IMR-90 (cell line): Measurements from ENCODE around the gene CACNG5. TPM values are rescaled to one million over a fixed set of nuclear protein-coding genes. Genes with fewer than 3 reads are reported as not detected.

Source experiments
- ATAC-seq: fragments of 200-7000 bp; cut with Tn5 transposase; 2 replicates; pipeline ENCODE4 v1.9.1; 2020; ENCODE audit warnings: low read depth, mild to moderate bottlenecking, moderate library complexity
- BruUV-seq: library from RNA; stranded (reverse); fragments of 400-500 nt; replicated peaks from 2 replicates; lab custom pipeline; 2021; lab: Mats Ljungman, UMichigan
- CTCF ChIA-PET: fragments of 300-600 bp; formaldehyde crosslinking; extraction: SDS; loops from one replicate; lab custom pipeline; 2021; ENCODE audit warnings: antibody characterized with exemption; lab: Yijun Ruan, JAX
- POLR2A ChIA-PET: fragments of 300-600 bp; sonication (Branson Sonifier 250); formaldehyde crosslinking; loops from one replicate; lab custom pipeline; 2022; ENCODE audit warnings: antibody characterized with exemption; ENCODE audit not compliant: unreplicated experiment; lab: Charles Lee
- DNase-seq: peaks from one replicate; pipeline ENCODE4 v3.0.0; 2013
- H2AFZ ChIP-seq: replicated peaks from 2 replicates; pipeline ENCODE3; 2013; ENCODE audit warnings: low read length, mild to moderate bottlenecking; ENCODE audit not compliant: poor library complexity
- H2AK5ac ChIP-seq: 2 replicates; pipeline ENCODE4 v1.6.1; 2013; ENCODE audit warnings: low read depth, low read length, inconsistent platforms
- H2AK9ac ChIP-seq: replicated peaks from 2 replicates; pipeline ENCODE3; 2013; ENCODE audit warnings: mild to moderate bottlenecking, low read depth, low read length, moderate library complexity; ENCODE audit not compliant: poor library complexity
- H2BK120ac ChIP-seq: 2 replicates; pipeline ENCODE4 v1.6.1; 2013; ENCODE audit warnings: low read depth, low read length, inconsistent platforms
- H2BK15ac ChIP-seq: 3 replicates; pipeline ENCODE4 v1.6.1; 2013; ENCODE audit warnings: low read depth, low read length, inconsistent platforms
- H2BK20ac ChIP-seq: 2 replicates; pipeline ENCODE4 v1.6.1; 2013; ENCODE audit warnings: low read depth, mild to moderate bottlenecking, inconsistent platforms, low read length, moderate library complexity
- H2BK5ac ChIP-seq: 2 replicates; pipeline ENCODE4 v1.6.1; 2013; ENCODE audit warnings: mild to moderate bottlenecking, low read depth, low read length, inconsistent platforms; ENCODE audit not compliant: poor library complexity, severe bottlenecking
- H3K14ac ChIP-seq: replicated peaks from 2 replicates; pipeline ENCODE4 v1.6.1; 2013; ENCODE audit warnings: low read depth, low read length, inconsistent platforms
- H3K18ac ChIP-seq: 2 replicates; pipeline ENCODE4 v1.6.1; 2013; ENCODE audit warnings: low read depth, low read length, control low read depth
- H3K23ac ChIP-seq: 2 replicates; pipeline ENCODE4 v1.6.1; 2013; ENCODE audit warnings: low read depth, low read length, inconsistent platforms
- H3K27ac ChIP-seq: 2 replicates; pipeline ENCODE4 v1.5.1; 2013; ENCODE audit warnings: mild to moderate bottlenecking, control low read depth, low read length; ENCODE audit not compliant: insufficient read depth
- H3K27me3 ChIP-seq: 2 replicates; pipeline ENCODE4 v1.6.1; 2013; ENCODE audit warnings: low read length; ENCODE audit not compliant: control insufficient read depth, insufficient read depth
- H3K36me3 ChIP-seq: 2 replicates; pipeline ENCODE4 v1.6.1; 2013; ENCODE audit warnings: low read length, mixed read lengths; ENCODE audit not compliant: control insufficient read depth, insufficient read depth
- H3K4ac ChIP-seq: 2 replicates; pipeline ENCODE4 v1.6.1; 2013; ENCODE audit warnings: low read depth, low read length, inconsistent platforms
- H3K4me1 ChIP-seq: 2 replicates; pipeline ENCODE4 v1.6.1; 2013; ENCODE audit warnings: low read length, mixed read lengths; ENCODE audit not compliant: control insufficient read depth, insufficient read depth
- H3K4me2 ChIP-seq: 2 replicates; pipeline ENCODE4 v1.6.1; 2013; ENCODE audit warnings: low read depth, mild to moderate bottlenecking, control low read depth, low read length, moderate library complexity
- H3K4me3 ChIP-seq: 2 replicates; pipeline ENCODE4 v1.5.1; 2013; ENCODE audit warnings: low read depth, mild to moderate bottlenecking, control low read depth, low read length, moderate library complexity; ENCODE audit not compliant: insufficient read depth
- H3K56ac ChIP-seq: 2 replicates; pipeline ENCODE4 v1.6.1; 2013; ENCODE audit warnings: low read length, inconsistent platforms; ENCODE audit not compliant: insufficient read depth; ENCODE audit errors: extremely low read depth
- H3K79me1 ChIP-seq, 2 experiments: 2 replicates each; pipeline ENCODE4 v1.6.1; 2013; ENCODE audit warnings: low read length in 2 of 2, inconsistent platforms in 1 of 2, low read depth in 1 of 2
- H3K9ac ChIP-seq: 2 replicates; pipeline ENCODE4 v1.6.1; 2013; ENCODE audit warnings: low read depth, low read length, control low read depth
- H3K9me1 ChIP-seq: 2 replicates; pipeline ENCODE4 v1.6.1; 2013; ENCODE audit warnings: low read length, inconsistent platforms; ENCODE audit not compliant: insufficient read depth
- H3K9me3 ChIP-seq: 2 replicates; pipeline ENCODE4 v1.6.1; 2013; ENCODE audit warnings: low read length; ENCODE audit not compliant: control insufficient read depth, insufficient read depth
- H4K20me1 ChIP-seq: 2 replicates; pipeline ENCODE4 v1.6.1; 2013; ENCODE audit warnings: low read length, inconsistent platforms; ENCODE audit not compliant: insufficient read depth
- H4K5ac ChIP-seq: 2 replicates; pipeline ENCODE4 v1.6.1; 2013; ENCODE audit warnings: mild to moderate bottlenecking, low read depth, low read length, control low read depth
- H4K8ac ChIP-seq, 2 experiments: 2 replicates each; pipeline ENCODE4 v1.6.1; 2013; ENCODE audit warnings: low read depth in 2 of 2, low read length in 2 of 2, control low read depth in 1 of 2, inconsistent platforms in 1 of 2
- H4K91ac ChIP-seq: 2 replicates; pipeline ENCODE4 v1.6.1; 2013; ENCODE audit warnings: low read depth, low read length, inconsistent platforms; ENCODE audit not compliant: insufficient read depth
- BHLHE40 ChIP-seq: fragments of 150-350 bp; IDR thresholded peaks from 2 replicates; pipeline ENCODE4 v1.6.1; 2016; ENCODE audit warnings: mild to moderate bottlenecking, low read depth, low read length
- CEBPB ChIP-seq: IDR thresholded peaks from 2 replicates; pipeline ENCODE4 v1.6.1; 2012; ENCODE audit warnings: low read depth, low read length, improper control_type of control experiment
- CHD1 ChIP-seq: IDR thresholded peaks from 2 replicates; pipeline ENCODE4 v1.6.1; 2012; ENCODE audit warnings: low read depth, low read length, improper control_type of control experiment
- FOS ChIP-seq: fragments of 150-350 bp; IDR thresholded peaks from 2 replicates; pipeline ENCODE4 v1.6.1; 2016; ENCODE audit warnings: low read depth, low read length
- MAFK ChIP-seq: IDR thresholded peaks from 2 replicates; pipeline ENCODE4 v1.6.1; 2012; ENCODE audit warnings: low read depth, low read length, improper control_type of control experiment
- MAZ ChIP-seq: IDR thresholded peaks from 2 replicates; pipeline ENCODE4 v1.6.1; 2012; ENCODE audit warnings: low read depth, mild to moderate bottlenecking, low read length, improper control_type of control experiment, moderate library complexity, borderline replicate concordance
- MXI1 ChIP-seq: IDR thresholded peaks from 2 replicates; pipeline ENCODE4 v1.6.1; 2012; ENCODE audit warnings: low read depth, mild to moderate bottlenecking, low read length, moderate library complexity, borderline replicate concordance
- NFE2L2 ChIP-seq: fragments of 150-350 bp; IDR thresholded peaks from 2 replicates; pipeline ENCODE4 v1.6.1; 2016; ENCODE audit warnings: low read depth, mild to moderate bottlenecking, low read length
- POLR2A ChIP-seq: IDR thresholded peaks from 2 replicates; pipeline ENCODE4 v1.6.1; 2012; ENCODE audit warnings: mild to moderate bottlenecking, low read depth, low read length
- RAD21 ChIP-seq: IDR thresholded peaks from 2 replicates; pipeline ENCODE4 v1.6.1; 2012; ENCODE audit warnings: low read length, improper control_type of control experiment
- RCOR1 ChIP-seq: IDR thresholded peaks from 2 replicates; pipeline ENCODE4 v1.6.1; 2012; ENCODE audit warnings: mild to moderate bottlenecking, low read length, improper control_type of control experiment; ENCODE audit not compliant: insufficient replicate concordance
- RFX5 ChIP-seq: IDR thresholded peaks from 2 replicates; pipeline ENCODE4 v1.8.0; 2012; ENCODE audit warnings: low read depth, mild to moderate bottlenecking, low read length, moderate library complexity
- SMC3 ChIP-seq: fragments of 150-350 bp; IDR thresholded peaks from 2 replicates; pipeline ENCODE4 v1.6.1; 2016; ENCODE audit warnings: low read depth, mild to moderate bottlenecking, antibody characterized with exemption, low read length, moderate library complexity
- WGBS, 2 experiments: methylation state at CpG; one replicate each; pipeline versions ENCODE4 v1.1.5 to v1.1.7; 2013; ENCODE audit warnings: missing lambda C conversion rate in 2 of 2; ENCODE audit not compliant: insufficient read length in 1 of 2; ENCODE audit errors: extremely low coverage in 2 of 2; 5-methylcytosine and 5-hydroxymethylcytosine counted together
- dilution Hi-C: fragments of 300-500 bp; cut with HindIII; formaldehyde crosslinking; loops from one replicate; pipeline ENCODE4 v1.14.3; 2018; ENCODE audit warnings: low sequenced_read_pairs; ENCODE audit not compliant: unreplicated experiment
- in situ Hi-C: fragments of 300-500 bp; cut with MboI; formaldehyde crosslinking; loops from 3 replicates; pipeline ENCODE4 v1.14.3; 2019; ENCODE audit warnings: low sequenced_read_pairs, inconsistent platforms, mixed read lengths
- intact Hi-C: fragments of 100-400 bp; cut with micrococcal nuclease; formaldehyde crosslinking; loops from 2 replicates; pipeline ENCODE4 v1.10.0; 2022
- polyA plus RNA-seq, 3 experiments: library from polyadenylated mRNA; depleted of rRNA; stranded (reverse); fragments of >200 nt; gene quantifications; 2 replicates each; pipeline ENCODE4 v1.2.3, GENCODE V29; 2012; ENCODE audit warnings: low replicate concordance in 1 of 3
- total RNA-seq: library from RNA; depleted of rRNA; stranded (reverse); fragments of >200 nt; gene quantifications from 2 replicates; pipeline ENCODE4 v1.2.3, GENCODE V29; 2012
- TF ChIP-seq, protein P1 (sequence below): fragments of 150-350 bp; IDR thresholded peaks from 2 replicates; pipeline ENCODE4 v1.6.1; 2016; ENCODE audit warnings: low read depth, mild to moderate bottlenecking, low read length, moderate library complexity, borderline replicate concordance
- TF ChIP-seq, protein P2 (sequence below): fragments of 150-350 bp; IDR thresholded peaks from 2 replicates; pipeline ENCODE4 v1.6.1; 2017; ENCODE audit warnings: mild to moderate bottlenecking, antibody characterized with exemption, low read length, low read depth
- TF ChIP-seq, protein P3 (sequence below): conservative IDR thresholded peaks from 2 replicates; pipeline ENCODE4 v1.5.1; 2012; ENCODE audit warnings: mild to moderate bottlenecking, low read depth, low read length, improper control_type of control experiment

Gene CACNG5
- total and polyA plus RNA-seq, 2 of the 4 experiments (the other 2 are of a cell fraction), result not detected

DNA sequence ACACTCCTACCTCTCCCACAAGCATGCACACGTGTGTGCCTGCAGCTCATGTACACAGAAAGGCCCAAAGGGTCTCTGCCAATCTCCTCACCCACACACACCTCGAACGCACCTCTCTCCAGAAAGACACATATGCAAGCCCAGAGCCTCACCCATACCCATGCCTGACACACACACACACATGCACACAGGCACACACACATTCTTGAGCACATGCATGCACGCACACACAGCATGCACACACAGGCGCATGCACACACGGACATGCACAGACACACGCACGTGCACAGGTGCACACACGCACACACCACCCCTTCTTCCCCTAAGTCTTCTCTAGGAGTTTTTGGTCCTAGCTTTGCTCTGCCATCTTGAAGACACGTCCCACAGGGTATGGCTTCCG is 80.9 kb downstream of the CACNG5 start:
- whole genome bisulfite sequencing, 2 experiments, result 87% methylated on average over 3 of the region's 11 CpGs; no CpG with 5 or more reads in 1 of the 2 experiments
- Histone ChIP-seq H3K9ac (no peak overlapping the region), H2AK9ac (no peak overlapping the region), H3K4me3 (no peak overlapping the region), H2BK20ac (no peak overlapping the region), H3K23ac (no peak overlapping the region), H4K8ac (no peak overlapping the region), H4K20me1 (no peaks in the 10 kb centered on the region), H3K14ac (no peak overlapping the region), H2AFZ (no peak overlapping the region), H3K4me2 (no peak overlapping the region), H3K4me1 (no peaks in the 10 kb centered on the region), H3K9me3 (peaks cover under 1% of the 10 kb centered on the region; the same call in 1 of the 2 replicates), H3K9me1 (no peaks in the 10 kb centered on the region), H2BK5ac (no peak overlapping the region), H2BK15ac (no peak overlapping the region), H2BK120ac (no peak overlapping the region), H3K4ac (no peak overlapping the region), H3K56ac (no peak overlapping the region), H3K27ac (no peak overlapping the region), H3K79me1 (no peaks in the 10 kb centered on the region), H2AK5ac (no peak overlapping the region), H4K5ac (no peak overlapping the region), H4K91ac (no peak overlapping the region), H3K18ac (no peak overlapping the region), H3K36me3 (no peaks in the 10 kb centered on the region), H3K27me3 (peaks cover 44% of the 10 kb centered on the region)
- in situ Hi-C loops, result no loop called here
- ChIA-PET POLR2A (no interaction called here), CTCF (interaction anchor here (1.6 kb wide), 1 partner anchor 244 kb away, joined by 3 read pairs; no protein-coding TSS in a partner anchor)
- dilution Hi-C loops, result no loop called here
- intact Hi-C loops, result no loop called here
- TF ChIP-seq MAZ (no peak), RAD21 (no peak), MXI1 (no peak), BHLHE40 (no peak), CHD1 (no peak), NFE2L2 (no peak), RCOR1 (no peak), CEBPB (no peak), RFX5 (no peak), MAFK (no peak), POLR2A (no peak), FOS (no peak), SMC3 (no peak)
- TF ChIP-seq, protein P1, sequence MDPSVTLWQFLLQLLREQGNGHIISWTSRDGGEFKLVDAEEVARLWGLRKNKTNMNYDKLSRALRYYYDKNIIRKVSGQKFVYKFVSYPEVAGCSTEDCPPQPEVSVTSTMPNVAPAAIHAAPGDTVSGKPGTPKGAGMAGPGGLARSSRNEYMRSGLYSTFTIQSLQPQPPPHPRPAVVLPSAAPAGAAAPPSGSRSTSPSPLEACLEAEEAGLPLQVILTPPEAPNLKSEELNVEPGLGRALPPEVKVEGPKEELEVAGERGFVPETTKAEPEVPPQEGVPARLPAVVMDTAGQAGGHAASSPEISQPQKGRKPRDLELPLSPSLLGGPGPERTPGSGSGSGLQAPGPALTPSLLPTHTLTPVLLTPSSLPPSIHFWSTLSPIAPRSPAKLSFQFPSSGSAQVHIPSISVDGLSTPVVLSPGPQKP, result no peak
- TF ChIP-seq, protein P2, sequence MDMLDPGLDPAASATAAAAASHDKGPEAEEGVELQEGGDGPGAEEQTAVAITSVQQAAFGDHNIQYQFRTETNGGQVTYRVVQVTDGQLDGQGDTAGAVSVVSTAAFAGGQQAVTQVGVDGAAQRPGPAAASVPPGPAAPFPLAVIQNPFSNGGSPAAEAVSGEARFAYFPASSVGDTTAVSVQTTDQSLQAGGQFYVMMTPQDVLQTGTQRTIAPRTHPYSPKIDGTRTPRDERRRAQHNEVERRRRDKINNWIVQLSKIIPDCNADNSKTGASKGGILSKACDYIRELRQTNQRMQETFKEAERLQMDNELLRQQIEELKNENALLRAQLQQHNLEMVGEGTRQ, result no peak
- TF ChIP-seq, protein P3, sequence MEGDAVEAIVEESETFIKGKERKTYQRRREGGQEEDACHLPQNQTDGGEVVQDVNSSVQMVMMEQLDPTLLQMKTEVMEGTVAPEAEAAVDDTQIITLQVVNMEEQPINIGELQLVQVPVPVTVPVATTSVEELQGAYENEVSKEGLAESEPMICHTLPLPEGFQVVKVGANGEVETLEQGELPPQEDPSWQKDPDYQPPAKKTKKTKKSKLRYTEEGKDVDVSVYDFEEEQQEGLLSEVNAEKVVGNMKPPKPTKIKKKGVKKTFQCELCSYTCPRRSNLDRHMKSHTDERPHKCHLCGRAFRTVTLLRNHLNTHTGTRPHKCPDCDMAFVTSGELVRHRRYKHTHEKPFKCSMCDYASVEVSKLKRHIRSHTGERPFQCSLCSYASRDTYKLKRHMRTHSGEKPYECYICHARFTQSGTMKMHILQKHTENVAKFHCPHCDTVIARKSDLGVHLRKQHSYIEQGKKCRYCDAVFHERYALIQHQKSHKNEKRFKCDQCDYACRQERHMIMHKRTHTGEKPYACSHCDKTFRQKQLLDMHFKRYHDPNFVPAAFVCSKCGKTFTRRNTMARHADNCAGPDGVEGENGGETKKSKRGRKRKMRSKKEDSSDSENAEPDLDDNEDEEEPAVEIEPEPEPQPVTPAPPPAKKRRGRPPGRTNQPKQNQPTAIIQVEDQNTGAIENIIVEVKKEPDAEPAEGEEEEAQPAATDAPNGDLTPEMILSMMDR, result no peak
- ATAC-seq (no peak), DNase-seq (no peak)
- BruUV-seq, result no TSS peak
